Skin epidermis (tissue), 12 donors: ENCODE results near the gene MSL3B.

Experiments used
- H3K27ac ChIP-seq, 21 experiments: fragments of 200-600 bp; sonication (generic) in 11 of 21; one replicate each; pipeline ENCODE4 v1.5.0; 2020; ENCODE audit warnings: mild to moderate bottlenecking in 3 of 21, inconsistent platforms in 2 of 21, moderate library complexity in 2 of 21
- H3K4me3 ChIP-seq, 7 experiments: fragments of 200-600 bp; sonication (generic) in 2 of 7; one replicate each; pipeline ENCODE4 v1.5.0; 2020; ENCODE audit warnings: inconsistent platforms in 2 of 7, mild to moderate bottlenecking in 2 of 7, moderate library complexity in 1 of 7

The MSL3B gene

GRCh38 chr2:233854241-233854981 is 13.8 kb downstream of the MSL3B start, which contains the start of gene HJURP:
TSS of gene HJURP (minus strand) at chr2:233854535. CDS start at chr2:233854500, 35 bp downstream.
- Histone ChIP-seq H3K27ac (peak within 1 kb of the TSS in 16 of 21 experiments; percentile 6 to 77 (median 56)), H3K4me3 (peak within 1 kb of the TSS; percentile 53 to 90 (median 75))

GRCh38 chr2:233853883-233854240 is 14.3 kb downstream of the MSL3B start:
- peak overlapping the region; percentile 53 to 90 (median 75) for H3K4me3 ChIP-seq
- H3K27ac ChIP-seq: peak overlapping the region in 10 of 21 experiments; percentile 6 to 63 (median 20)

GRCh38 chr2:233853353-233853752 is 14.8 kb downstream of the MSL3B start:
- Histone ChIP-seq H3K4me3 (peak overlapping the region; percentile 53 to 90 (median 75)), H3K27ac (peak overlapping the region in 1 of 21 experiments; percentile 21)

DNA sequence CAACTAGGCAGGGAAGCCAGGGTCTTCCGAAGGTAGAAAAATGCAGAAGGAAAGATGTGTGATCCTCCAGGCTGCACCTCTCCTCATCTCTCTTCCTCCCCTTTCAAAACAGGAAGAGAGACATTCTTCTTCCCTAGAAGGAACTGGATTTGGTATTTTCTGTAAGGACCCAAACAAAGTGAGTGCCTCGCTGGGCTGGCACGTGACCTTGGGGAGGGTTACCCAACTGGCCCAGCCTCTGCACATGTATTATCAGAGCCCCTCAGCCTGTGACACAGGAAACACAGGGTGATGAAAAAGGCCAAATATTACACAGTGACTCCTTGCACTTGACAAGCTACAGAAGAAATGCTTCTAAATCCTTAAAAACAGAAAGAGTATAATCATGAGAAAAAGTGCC is 16.1 kb downstream of the MSL3B start:
- no peak overlapping the region for H3K4me3 ChIP-seq
- peak overlapping the region in 1 of 21 experiments; percentile 4 for H3K27ac ChIP-seq

GRCh38 chr2:233851169-233851568 is 17.0 kb downstream of the MSL3B start:
- H3K27ac ChIP-seq: no peak overlapping the region
- no peak overlapping the region for H3K4me3 ChIP-seq

- Histone ChIP-seq H3K27ac (no peak overlapping the region), H3K4me3 (no peak overlapping the region)
These were observed 17.4 kb downstream of the MSL3B start for GRCh38 chr2:233850745-233851144.

DNA sequence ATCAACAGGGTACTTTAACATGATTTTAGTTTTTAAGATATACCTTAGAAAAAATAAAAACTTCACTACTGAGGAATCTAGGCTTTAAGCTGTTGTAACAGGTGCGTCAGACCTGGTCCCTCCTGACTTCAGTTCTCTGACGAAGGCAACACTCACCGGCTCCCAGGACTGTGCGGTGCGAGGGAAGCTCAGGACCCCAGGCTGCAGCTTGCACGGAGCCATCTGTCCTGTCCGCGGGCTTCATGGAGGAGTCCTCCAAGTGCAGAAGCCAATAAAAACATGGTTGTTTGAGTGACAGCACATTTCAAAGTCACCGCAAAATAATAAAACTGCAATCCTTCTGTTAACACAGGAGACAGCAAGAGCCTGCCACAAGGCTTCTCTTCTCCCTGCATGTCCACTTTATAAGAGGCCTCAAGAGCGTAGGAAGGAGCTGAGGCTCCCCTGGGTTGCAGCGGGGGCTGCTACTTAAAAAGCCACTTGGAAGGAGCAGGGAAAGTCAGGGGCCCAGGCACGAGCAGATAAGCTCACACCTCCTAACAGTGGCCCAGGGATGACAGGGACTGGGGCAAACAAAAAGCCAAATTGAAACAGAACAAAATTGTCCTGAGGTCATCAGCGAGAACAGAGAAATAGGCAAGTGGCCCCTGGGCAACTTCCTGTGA is 18.4 kb downstream of the MSL3B start:
- Histone ChIP-seq H3K4me3 (no peak overlapping the region), H3K27ac (no peak overlapping the region)

DNA sequence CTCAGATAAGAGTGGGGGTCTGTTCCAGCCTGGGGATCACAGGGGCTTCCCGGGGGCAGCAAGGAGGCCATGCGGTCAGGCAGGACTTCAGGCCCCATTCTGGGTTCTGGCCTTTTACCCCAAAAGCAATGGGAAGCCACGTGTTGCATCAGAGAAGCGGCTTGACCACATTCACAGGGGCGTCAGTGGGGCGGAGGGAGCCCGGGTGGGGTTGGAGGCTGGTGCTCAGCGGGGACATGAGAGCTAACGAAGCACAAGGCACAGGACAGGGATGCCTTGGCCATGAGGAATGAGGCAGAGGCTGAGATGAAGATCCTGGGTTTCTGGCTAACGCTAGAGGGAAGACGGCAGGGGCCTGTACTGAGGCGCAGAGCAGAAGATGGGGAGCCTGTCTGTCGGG is 19.9 kb downstream of the MSL3B start:
- Histone ChIP-seq H3K27ac (no peak overlapping the region), H3K4me3 (no peak overlapping the region)

GRCh38 chr2:233847248-233847898 is 20.8 kb downstream of the MSL3B start:
- Histone ChIP-seq H3K27ac (no peak overlapping the region), H3K4me3 (no peak overlapping the region)

DNA sequence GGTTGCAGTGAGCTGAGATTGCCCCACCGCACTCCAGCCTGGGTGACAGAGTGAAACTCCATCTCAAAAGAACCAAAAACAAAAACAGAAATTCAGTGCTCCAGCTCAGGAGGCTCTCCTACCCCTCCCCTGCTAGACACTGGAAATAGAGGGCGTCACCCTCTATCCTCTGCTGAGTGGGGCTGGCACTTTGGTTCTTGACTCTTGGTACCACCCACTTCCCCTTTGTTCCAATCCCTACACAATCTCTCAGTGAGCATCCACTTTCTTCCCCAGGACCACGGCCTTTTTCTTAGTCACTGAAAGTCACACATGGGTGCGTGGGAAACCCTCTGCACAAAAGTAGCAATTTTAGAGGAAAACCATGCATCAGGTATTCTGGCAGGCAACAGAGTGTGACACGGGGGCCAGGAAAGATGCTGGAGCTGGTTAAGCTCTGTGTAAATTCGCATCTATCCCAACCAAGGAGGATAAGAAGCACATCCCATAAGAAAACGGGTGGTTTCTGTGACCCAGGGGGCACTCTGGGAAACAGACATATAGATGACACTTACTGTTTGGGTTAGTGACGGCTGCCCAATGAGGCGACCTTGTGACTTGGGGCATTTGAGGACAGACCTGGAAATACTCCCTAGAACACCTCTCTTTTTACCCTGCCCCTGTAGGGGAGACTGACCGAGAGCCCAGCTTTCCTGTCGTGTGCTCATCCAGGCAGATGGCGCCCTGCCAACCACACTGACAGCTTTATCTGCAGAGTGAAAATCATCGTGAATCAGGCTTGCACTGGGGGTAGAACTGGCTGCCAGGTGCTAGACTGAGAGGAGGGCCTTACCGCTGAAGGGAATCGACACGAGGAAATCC is 21.6 kb downstream of the MSL3B start:
- Histone ChIP-seq H3K4me3 (no peak overlapping the region), H3K27ac (no peak overlapping the region)

DNA sequence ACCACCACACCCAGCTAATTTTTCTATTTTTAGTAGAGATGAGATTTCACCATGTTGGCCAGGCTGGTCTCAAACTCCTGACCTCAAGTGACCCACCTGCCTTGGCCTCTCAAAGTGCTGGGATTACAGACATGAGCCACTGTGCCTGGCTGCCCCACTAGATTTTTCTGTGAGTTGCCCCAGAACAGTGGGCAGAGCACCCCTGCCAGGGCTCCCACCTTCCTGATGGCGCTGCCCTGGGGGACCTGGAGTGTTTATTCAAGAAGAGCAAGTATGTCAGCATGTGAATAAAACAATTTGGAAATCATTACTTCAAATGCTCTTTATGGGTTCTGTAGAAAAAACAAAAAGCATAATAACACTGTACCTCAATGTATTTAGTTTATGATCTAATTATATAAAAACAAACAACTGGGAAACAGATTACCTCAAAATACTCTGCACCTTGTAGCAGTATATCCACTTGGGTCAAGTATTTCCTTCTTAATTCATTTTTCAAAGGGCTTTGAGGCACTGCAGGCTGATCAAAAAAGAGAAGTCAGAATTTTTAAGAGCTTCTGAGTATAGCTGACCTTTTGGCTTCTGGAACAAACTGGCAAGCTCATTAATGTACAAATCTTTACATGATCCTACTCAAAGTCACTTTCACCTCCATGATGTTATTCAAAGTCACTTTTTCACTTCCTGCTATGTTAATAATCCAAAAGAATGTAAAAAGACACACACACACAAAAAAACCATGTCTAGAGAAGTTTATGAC is 22.7 kb downstream of the MSL3B start:
- H3K27ac ChIP-seq: no peak overlapping the region
- H3K4me3 ChIP-seq: no peak overlapping the region

GRCh38 chr2:233844836-233845235 is 23.4 kb downstream of the MSL3B start:
- Histone ChIP-seq H3K27ac (no peak overlapping the region), H3K4me3 (no peak overlapping the region)

GRCh38 chr2:233844064-233844807 is 23.9 kb downstream of the MSL3B start:
- Histone ChIP-seq H3K4me3 (no peak overlapping the region), H3K27ac (no peak overlapping the region)

DNA sequence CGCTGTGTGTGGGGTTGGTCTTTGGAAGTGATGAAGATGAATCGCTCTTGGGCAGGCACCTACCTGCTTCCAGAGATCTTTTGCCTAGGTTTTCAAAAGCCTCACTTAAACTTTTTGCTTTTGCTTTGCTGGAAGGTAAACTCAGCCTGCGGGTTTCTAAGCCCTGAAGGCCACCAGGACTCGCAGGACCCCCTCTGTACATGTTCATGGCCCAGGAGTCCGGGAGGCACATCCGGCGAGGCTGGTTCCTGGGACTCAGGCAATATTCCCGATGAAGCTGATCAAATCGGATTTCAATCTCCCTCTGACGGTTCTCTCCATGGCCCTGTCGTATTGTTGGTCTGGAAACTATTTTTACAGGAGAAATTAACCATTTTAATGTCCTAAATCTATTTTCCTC is 27.0 kb downstream of the MSL3B start:
- no peak overlapping the region for H3K27ac ChIP-seq
- H3K4me3 ChIP-seq: no peak overlapping the region

DNA sequence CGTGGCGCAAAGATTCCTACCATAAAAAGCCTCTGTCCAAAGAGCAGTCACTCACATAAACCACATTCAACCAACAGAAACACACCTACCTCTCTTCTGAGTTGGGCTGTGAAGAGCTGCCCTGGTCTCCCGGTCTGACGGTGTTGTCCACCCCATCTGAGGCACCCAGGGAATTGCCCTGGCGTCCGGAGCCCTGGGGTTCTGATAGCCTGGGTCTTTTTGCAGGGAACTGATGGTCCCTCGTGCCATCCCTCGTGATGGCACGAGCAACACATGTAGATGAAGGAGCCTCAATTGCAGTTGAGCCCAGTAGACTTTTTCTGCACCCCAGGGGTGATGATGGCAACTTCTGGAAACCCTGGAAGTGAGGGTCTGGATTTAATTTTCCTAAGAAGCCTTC is 27.7 kb downstream of the MSL3B start:
- Histone ChIP-seq H3K4me3 (no peak overlapping the region), H3K27ac (no peak overlapping the region)

DNA sequence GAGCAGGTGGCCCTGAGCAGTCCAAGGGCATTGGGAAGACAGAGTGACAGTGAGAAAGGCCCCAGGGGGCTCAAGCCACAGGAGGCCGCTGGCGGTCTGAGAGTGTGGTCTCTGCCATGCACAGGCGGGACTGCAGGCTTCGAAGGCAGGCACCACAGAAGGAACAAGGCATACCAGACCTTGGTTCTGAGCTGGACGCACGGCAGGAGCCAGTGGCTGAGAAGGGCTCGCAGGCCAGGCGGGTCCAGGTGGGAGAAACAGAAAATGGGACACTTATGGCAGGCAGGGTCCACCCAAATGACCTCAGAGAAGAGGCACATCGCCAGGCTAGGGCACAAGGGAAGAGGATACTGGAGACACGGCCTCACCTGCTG is 28.8 kb downstream of the MSL3B start:
- Histone ChIP-seq H3K27ac (no peak overlapping the region), H3K4me3 (no peak overlapping the region)

GRCh38 chr2:233838726-233839446 is 29.3 kb downstream of the MSL3B start:
- Histone ChIP-seq H3K4me3 (no peak overlapping the region), H3K27ac (peak overlapping the region in 1 of 21 experiments; percentile 23)

DNA sequence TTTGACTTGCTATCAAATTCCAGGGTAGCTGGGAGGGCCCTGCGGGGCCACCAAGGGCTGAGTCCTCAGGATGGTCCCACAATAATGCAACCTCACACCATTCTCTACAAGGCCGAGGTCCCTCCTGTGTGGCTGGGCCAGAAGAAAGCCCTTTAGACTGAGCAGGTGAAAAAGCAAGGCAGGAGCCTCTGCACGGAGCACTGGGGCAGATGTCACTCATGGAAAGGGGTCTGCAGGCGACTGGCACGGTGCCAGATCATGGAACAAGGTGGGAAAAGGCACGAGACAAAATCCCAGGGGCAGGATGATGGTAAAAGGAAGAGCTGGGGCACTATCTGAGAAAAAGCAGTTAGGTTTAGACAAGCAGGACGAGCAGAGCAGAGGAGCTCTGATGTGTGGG is 29.9 kb downstream of the MSL3B start:
- Histone ChIP-seq H3K27ac (no peak overlapping the region), H3K4me3 (no peak overlapping the region)
